Activated CD4-positive, CD25-positive, alpha-beta regulatory T cell (primary cell): ENCODE data around the gene MIEF1.
A peak's percentile ranks its signal among the peaks of the same experiment; 100 is the strongest.

ENCODE experiments used
- DNase-seq, 4 experiments: peaks; one replicate each; lab custom pipeline; 2025; lab: John Stamatoyannopoulos, UW

Gene MIEF1

DNA sequence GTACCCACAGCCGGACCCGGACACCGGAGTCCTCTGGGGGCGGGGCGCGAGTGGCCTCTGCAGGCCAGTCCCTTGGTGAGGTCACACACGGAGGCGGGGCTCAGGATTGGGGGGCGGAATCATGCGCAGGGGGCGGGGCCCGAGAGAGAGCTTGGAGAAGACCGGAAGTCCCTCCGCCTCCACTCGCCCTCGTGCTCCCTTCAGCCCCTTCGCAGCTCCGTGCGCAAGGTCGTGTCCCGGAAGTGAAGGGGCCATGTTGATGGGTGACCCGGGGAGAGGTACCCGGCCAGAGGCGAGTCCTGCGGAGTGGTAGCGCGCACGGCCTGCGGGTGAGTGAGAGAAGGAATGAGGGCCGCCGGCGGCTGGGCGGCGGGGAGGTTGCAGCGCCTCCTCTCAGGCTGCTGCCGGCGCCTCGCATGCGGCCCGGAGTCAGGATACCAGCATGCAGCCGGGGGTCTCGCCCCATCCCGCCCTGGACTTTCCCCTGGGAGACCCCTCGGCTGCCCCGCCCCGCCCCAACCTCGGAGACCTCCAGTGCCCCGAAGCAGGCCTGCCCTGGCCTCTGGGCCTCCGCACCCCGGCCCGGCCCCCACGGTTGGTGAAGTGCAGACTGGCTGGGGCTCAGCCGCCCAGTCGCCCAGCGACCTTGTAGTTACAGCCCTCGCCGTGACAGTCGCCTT, at the start of gene MIEF1:
Gene MIEF1, plus strand, starts transcription at position 182 of the 680 bp plus-strand sequence. CDS start 9,005 bp downstream, outside the sequence.
- DNase-seq = peak; percentile 77 to 91 (median 83)

DNA sequence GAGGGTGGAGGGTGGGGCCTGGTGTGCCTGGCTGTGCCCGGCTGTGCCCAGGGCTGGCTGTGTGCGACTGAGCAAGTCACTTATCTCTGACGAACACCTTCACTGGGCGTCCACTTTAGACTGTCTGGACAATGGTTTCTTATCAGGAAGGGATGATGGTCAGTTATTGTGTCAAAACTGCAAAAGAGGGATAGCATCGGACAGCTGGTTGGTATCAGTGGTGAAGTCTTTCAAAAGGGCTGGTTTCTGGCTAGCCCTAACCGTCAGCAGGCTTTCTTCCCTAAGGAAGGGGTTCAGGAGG, 49.4 kb upstream of the MIEF1 start:
- no peak for DNase-seq

DNA sequence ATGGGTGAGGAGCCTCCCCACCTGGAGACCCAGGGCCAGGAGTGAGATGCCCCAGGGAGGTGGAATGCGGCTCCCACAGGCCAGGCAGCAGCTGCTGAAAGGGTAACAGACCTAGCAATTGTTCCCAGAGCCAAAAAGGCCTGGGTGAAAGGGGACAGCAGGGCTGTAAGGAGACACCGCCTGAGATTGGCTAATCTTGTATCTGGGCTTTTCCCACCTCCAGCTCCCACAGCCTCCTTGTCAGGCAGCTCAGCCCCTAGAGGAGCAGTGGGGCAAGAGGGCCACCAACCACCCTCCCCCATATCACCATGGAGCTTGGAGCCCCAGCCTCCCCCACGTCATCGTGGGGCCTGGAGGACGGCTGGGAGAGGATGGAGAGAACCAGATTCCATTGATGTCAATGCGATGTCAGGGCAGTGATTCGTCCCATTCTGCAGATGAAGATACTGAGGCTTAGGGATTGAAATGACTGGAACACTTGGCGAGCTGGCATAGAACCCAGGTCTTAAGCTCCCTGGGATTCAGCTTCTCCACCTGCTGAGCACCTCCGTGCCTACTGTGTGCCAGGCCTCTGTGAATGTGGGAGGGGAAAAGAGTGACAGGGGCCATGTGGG, 48.2 kb upstream of the MIEF1 start:
- DNase-seq = no peak

DNA sequence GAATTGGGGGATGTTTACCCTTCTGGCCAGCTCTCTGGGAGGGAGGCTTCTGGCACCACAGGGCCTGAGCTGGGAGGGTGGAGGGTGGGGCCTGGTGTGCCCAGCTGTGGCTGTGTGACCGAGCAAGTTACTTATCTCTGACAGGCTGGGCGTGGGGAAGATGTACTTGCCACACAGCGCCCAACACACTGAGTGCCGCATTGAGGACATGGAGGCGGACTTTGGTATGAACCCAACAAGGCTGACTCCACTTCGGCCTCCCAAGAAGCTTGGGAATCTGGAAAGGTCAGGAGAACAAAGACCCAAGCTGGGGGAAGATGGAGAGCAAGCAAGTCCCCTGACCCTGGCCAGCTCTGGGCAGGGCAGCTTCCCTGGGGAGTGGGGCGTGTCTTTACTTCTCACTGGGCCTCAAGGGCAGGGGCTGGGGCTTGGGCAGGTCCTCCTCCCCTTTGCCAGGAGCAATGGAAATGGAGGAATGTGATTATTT, 47.7 kb upstream of the MIEF1 start:
- no peak for DNase-seq

DNA sequence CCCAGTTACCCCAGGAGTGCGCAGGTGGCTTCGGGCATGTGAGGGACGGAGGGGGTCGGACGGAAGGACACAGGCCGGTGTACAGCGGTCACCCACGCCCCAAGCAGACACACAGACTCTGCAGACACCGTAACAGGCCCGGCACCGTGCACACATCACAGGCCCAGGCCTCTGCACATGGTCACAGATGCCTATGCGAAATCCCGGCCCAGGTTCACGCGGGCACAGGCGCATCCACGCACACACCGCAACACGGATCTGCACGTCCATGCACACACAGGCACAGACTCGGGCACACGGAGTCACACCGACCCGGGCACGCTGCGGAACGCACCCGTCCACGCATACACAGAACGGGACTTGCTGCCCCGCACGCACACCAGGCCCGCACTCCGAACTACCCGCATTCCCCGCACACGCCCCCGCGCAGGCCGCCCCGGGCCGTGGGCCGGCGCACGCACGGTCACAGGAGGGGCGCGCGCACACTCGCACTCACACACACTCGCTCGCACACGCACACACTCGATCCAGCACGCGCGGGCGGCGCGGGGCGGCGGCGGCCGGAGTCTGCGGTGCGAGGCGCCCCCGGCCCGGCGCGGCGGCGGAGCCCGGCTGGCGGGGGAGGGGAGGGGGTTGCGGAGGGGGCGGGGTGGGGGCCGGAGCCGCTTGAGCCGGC, 45.4 kb upstream of the MIEF1 start, which contains the start of gene MGAT3:
Gene MGAT3, plus strand, starts transcription at position 491 of the 676 bp plus-strand sequence. CDS start 30,336 bp downstream, outside the sequence.
- no peak for DNase-seq

DNA sequence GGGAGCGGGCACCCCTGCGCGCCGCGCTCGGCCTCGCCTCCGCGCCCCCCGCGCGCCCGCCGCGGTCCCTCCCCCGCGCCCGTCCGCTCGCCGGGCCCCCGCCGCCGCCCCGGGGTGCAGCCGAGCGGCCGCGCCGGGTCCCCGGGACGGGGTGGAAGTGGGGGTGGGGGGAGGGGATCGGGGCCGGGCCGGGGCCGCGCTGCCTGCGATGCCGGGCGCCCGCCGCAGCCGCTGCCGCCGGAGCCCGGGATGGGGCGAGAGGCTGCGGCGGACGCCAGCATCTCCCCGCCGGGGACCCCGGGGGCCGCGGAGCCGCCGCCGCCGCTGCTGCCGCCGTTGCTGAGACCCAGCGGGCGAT, 44.9 kb upstream of the MIEF1 start:
- DNase-seq = no peak

DNA sequence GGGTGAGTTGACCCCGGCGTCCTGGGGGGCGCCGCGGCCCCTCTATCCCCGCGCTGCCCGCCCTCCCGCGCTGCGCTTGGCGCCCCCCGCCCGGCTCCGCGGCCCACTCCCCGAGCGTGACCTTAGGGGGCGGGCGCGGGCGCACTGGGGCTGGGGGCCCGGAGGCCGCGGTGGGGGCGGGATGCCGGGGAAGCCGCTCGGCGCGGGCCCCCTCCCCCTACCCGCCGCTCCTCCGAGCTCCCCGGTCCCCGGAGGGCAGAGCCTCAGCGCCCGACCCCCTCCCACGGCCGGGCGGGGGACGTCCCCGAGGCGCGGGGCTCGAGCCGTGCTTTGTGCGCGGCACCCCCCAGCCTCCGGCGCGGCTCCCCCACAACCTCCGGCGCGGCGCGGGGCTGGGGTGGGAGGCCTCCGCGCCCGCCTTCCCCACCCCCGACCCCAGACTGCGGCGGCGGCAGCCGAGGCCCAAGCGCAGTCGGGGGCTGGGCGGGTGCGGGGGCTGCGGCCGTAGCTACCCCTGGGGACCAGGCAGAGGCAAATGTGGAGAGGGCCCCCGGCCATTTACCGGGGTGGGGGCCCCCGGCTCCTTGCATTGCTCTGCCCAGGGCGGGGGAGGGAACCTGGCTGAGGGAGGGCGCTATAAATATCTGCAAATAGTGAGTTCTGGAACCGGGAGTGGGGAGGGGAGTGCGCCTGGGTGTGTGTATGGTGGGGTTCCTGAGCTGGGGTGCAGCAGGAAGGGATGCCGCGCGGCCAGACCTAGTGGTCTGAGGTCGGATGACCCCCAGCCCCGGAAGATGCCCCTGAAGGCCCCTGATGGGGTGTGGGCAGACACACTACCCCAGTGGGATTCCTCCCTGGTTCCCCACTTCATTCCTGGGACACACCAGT, 44.3 kb upstream of the MIEF1 start:
- DNase-seq = no peak

DNA sequence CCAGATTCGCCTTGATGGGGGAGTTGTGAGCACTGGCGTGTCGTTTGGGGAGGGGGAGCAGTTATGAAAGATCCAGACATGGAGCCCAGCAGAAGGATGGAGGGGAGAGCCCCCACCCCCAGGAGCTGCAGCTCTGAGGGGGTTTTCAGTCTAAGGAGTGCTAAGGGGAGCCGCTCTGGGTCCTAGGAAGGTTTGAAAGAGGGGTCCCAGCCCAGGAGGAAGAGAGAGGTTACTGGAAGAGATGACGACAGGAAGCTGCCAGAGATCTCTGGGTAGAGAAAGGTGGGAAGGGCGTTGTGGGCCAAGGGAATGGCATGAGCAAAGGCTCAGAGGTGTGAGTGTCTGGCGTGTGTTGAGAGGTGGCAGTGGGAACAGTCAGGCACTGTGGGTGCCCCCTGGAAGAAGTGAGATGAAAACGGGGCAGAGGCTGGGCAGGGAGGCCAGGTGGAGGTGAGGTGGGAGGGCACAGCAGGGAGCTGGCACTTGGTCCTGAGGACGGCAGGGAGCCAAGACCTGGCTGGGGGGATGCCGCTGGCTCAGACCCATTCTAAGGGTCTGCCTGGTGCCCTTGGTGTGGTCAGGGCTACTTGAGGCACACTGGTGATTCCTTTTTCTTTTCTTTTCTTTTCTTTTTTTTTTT, 43.5 kb upstream of the MIEF1 start:
- DNase-seq = no peak

DNA sequence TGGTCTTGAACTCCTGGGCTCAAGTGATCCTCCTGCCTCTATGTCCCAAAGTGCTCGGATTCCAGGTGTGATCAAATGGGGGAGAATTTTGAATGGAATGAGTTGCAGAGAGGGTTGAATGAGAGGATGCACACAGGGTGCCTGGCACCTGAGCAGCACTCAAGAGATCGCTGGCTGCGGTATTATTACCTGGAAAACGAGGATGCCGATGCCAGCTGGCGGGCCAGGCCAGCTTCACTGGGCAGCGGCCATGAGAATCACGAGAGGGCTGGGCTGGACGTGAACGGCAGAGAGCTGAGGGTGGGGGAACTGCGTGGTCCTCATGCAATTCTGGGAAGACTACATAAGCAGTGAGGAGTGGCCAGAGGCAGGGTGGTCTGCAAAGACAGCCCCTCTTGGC, 42.4 kb upstream of the MIEF1 start:
- no peak for DNase-seq

DNA sequence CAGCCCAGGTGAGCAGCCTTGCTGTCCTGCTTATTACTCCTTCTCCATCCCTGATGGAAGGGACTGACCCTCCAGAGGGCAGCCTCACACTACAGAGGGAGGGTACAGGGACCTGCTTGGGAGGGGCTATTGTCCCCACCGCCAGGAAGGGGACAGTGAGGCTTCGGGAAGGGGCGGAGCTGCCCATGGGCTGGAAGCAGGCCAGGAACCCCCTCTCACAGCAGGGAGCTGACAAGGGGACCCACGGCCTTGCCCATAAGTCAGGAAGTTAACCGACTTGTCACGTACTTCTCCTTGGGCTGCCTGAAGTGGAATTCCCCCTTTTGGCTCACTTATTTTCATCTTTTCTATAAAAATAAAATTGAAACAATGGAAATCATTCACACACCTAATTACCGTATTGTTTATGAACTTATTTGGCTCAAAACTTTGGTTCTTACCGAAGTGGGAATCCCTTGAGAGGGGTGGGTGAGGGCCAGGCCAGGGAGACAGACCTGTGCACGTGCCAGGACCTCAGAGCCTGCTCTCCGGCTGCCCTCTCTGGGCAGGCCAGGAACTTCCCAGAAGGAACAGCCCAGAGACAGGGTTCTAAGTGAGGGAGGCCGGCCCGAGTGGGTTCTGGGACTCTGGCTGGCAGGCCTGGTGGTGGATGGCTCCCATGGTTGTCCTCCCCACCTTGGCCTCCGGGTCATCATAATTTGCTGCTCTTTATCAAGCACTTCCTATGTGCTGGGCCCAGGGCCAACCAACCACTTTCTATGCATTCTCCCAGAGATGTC, 39.5 kb upstream of the MIEF1 start:
- no peak for DNase-seq

DNA sequence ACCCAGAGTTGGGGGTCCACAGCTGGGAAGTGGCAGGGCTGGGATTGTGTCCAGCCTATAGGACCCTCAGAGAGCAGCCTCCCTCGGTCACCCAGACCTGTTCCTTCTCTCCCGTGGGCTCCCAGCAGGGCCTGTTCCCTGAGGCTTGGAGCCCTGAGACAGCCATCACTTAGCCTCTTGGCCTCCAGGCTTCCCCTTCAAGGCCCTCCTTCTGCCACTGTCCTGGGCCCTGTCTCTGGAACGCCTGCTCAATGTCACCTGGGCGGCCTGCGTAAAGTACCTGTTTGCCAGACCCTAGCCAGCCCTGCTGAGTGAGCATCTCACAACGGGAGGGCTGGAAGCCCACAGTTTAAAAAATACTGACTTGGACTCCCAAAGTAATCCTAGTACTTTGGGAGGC, 38.8 kb upstream of the MIEF1 start:
- DNase-seq = no peak

DNA sequence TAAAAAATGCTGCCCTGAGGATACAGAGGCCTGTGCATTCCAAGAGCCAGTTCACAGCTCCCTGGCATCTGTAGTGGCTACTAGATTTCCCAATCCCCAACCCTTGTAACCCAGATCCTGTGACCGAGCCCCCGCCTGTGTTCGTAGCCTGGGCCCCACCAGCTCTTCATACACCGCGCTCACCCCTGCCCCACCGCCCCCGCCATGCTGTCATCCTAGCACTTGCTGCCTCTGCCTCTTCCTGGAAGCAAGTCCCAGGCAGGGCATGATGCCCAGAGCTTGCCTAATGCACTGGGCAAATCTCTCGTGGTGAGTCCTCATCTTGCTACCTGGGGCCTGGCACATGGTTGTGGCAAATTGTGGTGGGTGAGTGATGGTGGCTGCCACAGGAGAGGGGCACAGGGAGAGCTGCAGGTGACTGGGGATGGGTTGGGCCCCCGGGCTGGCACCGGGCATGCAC, 38.1 kb upstream of the MIEF1 start:
- no peak for DNase-seq

DNA sequence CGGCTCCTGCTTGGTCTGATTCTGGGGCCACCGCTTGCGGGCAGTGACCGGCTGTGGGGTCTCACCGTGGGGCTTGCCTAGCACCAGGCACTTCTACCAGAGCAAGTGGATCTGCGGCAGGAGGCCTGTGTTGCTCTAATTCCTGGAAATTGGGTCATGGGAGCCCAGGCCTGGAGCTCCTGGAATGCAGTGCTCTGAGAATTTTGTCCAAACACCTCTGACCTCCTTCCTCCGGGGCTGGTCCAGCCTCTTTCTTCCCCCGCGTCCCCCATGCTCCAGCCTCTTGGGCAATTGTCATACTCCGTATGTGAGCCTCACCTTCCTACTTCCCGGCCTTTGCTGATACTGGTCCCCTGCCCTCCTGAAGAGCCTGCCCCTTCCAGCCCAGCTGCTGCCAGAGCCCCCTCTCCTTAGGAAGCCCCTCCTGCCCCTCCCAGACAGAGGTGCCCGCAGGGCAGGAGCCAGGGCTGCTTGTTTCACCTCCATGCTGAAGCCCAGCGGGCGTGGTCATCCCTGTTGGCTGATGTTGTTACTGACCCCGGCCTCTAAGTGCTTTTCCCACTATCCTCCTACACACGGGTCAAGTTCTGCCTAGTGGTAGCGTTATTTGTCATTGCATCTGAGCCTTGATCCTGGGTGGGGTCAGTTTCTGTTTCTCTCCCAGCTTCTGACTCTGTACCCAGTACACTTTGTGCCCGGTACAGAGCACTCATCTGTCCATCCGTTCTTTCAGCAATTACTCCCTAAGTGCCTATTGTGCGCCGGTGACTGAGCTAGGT, 35.7 kb upstream of the MIEF1 start:
- no peak for DNase-seq

DNA sequence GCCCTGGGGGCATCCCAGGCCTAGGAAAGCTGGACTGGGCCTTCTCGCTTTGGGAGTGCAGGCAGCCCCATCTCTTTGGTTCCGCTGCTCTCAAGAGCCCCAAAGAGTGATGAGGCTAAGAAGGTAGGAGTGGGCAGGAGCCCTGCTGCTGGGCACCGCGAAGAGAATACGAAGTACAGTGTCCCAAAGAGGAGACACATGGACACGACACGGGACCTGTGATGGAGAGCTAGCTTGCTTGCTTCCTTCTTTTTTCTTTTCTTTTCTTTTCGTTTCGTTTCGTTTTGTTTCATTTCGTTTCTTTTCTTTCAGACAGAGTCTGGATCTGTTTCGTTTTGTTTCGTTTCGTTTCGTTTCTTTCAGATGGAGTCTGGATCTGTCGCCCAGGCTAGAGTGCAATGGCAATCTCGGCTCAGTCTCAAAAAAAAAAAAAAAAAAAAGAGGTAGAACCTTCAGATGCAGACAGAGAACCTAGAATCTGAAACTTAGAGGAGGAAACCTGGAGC, 34.6 kb upstream of the MIEF1 start:
- no peak for DNase-seq

DNA sequence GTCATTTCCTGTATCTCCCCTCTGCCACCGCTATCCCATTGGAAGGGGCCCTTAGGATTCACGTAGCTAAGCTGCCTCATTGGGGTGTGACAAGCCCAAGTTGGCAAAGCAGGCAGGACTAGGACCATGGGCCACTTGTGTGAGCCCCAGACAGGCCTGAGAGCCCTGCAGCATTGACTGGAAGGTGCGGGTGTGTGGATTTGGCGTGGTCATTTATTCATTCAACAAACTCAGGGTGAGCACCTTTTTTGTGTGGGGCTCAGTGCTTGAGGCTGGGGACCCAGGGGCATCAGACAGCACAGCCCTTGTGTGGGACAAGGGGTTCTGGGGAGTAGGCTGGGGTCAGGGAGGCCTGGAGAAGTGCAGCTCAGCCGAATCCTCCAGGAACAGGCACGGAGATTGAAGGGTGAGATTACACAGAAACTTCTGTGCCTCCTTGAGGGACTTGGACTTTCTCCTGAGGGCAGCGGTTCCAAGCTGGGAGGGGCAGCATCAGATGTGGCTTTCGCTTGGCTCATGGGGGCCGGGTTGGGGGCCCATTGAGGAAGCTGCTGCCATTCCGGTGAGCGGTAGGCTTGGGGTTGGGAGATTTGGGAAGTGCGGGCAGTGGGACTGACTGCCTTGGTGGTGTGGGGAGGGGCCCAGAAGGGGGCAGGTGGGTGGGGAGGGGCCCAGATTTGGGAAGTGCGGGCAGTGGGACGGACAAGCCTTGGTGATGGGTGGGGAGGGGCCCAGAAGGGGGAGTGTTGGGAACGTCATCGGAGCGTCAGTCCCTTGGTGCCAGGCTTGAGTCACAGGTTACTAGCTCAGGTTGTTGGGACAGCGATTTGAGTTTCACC, 33.4 kb upstream of the MIEF1 start:
- no peak for DNase-seq

DNA sequence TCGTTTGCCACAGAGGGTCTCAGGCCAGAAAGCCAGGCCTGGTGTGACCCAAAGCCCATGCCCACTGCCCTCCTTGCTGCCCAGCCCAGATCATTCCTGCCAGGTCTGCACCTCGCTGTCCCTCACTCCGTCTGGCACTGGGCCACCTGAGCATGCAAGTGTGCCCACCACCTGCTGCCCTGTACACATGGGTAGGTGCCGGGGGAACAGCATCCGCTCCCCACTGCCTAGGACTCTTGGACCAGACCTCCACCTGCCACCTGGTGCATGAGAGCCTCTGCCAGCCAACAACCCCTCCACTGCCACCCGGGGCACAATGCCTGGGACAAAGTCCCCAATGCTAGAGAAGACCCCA, 32.8 kb upstream of the MIEF1 start:
- DNase-seq = no peak

DNA sequence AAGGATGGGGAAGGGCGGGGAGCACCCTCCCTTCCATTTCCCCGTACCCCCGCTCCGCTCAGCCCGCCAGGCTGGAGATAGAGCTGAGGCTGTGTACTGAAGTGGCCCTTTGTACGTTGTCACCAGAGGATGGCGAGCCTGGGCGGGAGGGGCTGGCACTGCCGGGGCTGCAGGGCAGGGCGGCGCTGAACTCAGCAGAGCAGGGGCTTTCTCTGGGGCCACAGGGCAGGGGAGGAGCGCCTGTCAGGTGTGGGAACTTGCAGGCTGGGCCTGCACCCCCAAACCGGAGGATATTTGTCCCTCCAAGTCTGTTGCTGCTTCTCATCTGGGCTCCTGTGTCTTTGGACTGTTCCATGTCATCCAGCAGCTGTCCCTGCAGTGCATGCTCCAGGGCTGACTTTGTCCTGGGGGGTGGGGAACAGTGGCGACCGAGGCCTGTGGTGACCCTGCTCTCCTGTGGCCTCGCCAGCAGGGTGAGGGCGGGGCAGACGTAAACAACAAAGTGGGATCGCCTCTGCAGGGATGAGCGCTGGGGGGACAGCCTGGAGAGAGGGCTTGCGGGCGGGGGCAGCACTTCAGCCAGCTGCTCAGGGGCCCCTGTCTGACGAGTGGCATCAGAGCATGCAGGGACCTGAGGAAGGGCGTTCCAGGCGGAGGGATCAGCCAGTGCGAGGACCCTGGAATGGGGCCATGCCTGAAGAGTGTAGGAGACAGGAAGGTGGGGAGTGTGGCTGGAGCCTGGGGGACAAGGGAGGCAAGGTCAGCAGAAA, 32.2 kb upstream of the MIEF1 start:
- DNase-seq = no peak
